ENCODE results near the gene PCDH9. TPM values are rescaled to one million over a fixed set of nuclear protein-coding genes. Genes with fewer than 3 reads are reported as not detected.
A peak's percentile ranks its signal among the peaks of the same experiment; 100 is the strongest.

The PCDH9 gene
- total and polyA plus RNA-seq, 8 donors: 0.46 to 3.8 (median 1.5) TPM

DNA sequence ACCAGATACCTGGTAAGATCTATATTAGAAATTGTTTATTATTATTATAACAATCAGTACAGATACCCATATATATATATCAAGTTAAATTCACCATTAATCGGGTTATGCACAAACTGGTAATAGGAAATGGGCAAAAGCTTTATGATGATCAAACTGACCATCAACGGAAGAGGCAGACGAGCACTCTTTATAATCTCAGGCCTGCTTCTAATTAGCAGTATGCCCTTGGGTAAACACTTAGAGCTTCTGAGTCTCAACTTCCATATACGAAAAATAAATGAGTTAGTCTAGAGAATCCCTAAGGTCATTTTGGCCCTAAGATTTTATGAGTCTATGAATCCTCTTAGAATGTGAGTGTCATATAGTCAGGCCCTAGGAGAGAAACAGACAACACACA is 710.9 kb downstream of the PCDH9 start:
- H3K27me3 ChIP-seq: no peaks in the 10 kb centered on the region
- ATAC-seq (no peak), DNase-seq (no peak), FAIRE-seq (no peak)
- no peak overlapping the region for H3K4me3 ChIP-seq
- TF ChIP-seq, protein P1, sequence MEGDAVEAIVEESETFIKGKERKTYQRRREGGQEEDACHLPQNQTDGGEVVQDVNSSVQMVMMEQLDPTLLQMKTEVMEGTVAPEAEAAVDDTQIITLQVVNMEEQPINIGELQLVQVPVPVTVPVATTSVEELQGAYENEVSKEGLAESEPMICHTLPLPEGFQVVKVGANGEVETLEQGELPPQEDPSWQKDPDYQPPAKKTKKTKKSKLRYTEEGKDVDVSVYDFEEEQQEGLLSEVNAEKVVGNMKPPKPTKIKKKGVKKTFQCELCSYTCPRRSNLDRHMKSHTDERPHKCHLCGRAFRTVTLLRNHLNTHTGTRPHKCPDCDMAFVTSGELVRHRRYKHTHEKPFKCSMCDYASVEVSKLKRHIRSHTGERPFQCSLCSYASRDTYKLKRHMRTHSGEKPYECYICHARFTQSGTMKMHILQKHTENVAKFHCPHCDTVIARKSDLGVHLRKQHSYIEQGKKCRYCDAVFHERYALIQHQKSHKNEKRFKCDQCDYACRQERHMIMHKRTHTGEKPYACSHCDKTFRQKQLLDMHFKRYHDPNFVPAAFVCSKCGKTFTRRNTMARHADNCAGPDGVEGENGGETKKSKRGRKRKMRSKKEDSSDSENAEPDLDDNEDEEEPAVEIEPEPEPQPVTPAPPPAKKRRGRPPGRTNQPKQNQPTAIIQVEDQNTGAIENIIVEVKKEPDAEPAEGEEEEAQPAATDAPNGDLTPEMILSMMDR (IDR thresholded peaks at IDR 0.05): no peak
- WGBS, 2 donors: 81 to 88% methylated on average over 4 of the region's 4 CpGs
- intact Hi-C loops (cut with DNase I): no loop called here
- H3K27ac ChIP-seq: no peak overlapping the region
- H3K9me3 ChIP-seq: no peaks in the 10 kb centered on the region
- no peaks in the 10 kb centered on the region for H3K4me1 ChIP-seq
- H3K36me3 ChIP-seq: no peaks in the 10 kb centered on the region

DNA sequence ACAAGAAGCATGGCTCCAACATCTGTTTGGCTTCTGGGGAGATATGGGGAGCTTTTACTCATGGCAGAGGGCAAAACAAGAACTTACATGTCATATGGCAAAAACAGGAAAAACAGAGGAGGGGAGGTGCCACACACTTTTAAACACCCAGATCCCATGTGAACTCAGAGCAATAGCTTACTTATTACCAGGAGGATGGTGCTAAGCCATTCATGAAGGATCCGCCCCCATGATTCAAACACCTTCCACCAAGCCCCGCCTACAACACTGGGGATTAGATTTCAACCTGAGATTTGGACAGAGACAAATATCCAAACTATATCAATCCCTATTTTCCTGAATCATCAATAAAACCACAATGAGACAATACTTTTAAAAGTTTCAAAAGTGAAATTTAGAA is 712.1 kb downstream of the PCDH9 start:
- no peak for ATAC-seq
- Histone ChIP-seq H3K4me3 (no peak overlapping the region), H3K27ac (no peak overlapping the region), H3K36me3 (no peaks in the 10 kb centered on the region), H3K9me3 (no peaks in the 10 kb centered on the region), H3K27me3 (no peaks in the 10 kb centered on the region), H3K4me1 (no peaks in the 10 kb centered on the region)
- DNase-seq: no peak
- intact Hi-C loops (cut with DNase I): no loop called here
- WGBS, 2 donors: 68 to 82% methylated on average over 2 of the region's 2 CpGs
- no peak for FAIRE-seq
- TF ChIP-seq, protein P1 (IDR thresholded peaks at IDR 0.05): no peak

DNA sequence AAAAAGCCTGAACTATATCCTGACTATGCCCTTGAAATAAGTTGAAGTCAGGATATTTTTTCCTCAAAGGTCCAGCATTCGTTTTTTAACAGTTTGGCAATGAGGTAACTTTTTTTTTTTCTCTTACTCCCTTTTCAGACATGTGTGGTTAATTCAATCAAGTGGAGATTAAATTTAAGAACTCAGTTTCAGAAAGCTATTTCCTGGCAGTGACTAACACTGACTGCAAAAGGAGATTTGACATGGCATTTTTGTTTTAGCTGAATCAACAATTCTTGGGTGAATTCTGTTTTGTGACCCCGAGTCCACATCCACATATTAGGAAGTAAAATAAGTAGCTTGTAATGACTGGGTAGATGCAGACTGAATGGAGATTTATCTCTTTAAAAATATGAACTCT is 716.4 kb downstream of the PCDH9 start:
- DNase-seq (no peak), ATAC-seq (peak in 1 of 4 donors; percentile 14), FAIRE-seq (no peak)
- no peak overlapping the region for H3K4me3 ChIP-seq
- 34 to 48% methylated on average over 2 of the region's 2 CpGs for WGBS, 2 donors
- H3K27ac ChIP-seq: no peak overlapping the region
- no peaks in the 10 kb centered on the region for H3K36me3 ChIP-seq
- H3K27me3 ChIP-seq: no peaks in the 10 kb centered on the region
- TF ChIP-seq, protein P1 (IDR thresholded peaks at IDR 0.05): no peak
- intact Hi-C loops (cut with DNase I): no loop called here
- H3K4me1 ChIP-seq: no peaks in the 10 kb centered on the region
- no peaks in the 10 kb centered on the region for H3K9me3 ChIP-seq

DNA sequence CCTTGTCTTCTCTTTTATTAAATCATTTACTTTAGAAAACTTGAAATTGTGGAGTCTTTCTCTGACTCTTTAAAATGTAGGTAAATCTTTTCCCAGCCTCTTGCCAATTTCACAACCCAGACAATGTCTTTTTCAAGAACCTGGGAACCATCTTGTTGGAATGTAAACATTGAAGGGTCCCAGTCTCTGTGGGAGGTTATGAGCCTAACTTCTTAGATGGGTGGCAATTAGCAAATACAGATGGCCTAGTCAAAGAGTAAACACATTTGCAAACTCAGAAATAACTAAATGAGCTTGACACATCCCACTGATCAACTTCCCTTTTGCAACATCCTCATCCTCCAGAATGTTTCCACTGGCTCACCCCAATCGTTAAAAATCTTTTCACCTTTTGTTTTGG is 721.0 kb downstream of the PCDH9 start:
- no peaks in the 10 kb centered on the region for H3K4me1 ChIP-seq
- H3K27ac ChIP-seq: no peak overlapping the region
- intact Hi-C loops (cut with DNase I): no loop called here
- no peak overlapping the region for H3K4me3 ChIP-seq
- no peaks in the 10 kb centered on the region for H3K36me3 ChIP-seq
- no peaks in the 10 kb centered on the region for H3K27me3 ChIP-seq
- H3K9me3 ChIP-seq: no peaks in the 10 kb centered on the region
- no peak for DNase-seq
- ATAC-seq: no peak
- TF ChIP-seq, protein P1 (IDR thresholded peaks at IDR 0.05): no peak
- WGBS, 2 donors: 43 to 48% methylated on average over 1 of the region's 1 CpG
- no peak for FAIRE-seq

DNA sequence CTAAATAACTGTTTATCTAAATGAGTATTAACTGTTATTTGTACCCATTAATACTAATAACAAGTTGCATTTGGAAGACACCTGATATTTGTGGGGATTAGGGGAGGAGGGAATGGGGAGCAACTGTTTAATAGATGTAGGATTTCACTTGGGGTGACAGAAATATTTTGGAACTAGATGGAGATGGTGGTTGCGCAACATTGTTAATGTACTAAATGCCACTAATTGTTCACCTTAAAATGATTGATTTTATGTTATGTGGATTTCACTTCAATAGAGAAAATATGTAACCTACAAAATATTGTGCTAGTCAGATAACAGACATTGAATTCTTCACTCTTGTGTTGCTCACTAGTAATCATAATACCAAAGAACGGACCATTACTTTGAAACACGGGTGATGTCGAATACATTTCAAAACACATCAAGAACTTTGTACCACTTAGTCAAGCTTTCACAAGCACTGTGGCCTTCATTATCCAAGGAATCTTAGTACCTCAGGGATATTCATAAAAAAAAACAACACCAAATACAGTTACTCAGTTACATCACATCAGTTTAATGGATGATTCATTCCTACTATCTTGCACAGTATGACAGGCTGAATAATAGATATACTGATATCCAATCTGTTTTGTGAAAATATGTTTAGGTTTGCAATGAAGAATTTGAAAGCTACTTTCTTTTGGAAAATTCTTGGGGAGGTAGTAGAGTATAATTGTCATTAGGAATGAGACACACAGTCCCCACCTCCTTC is 721.8 kb downstream of the PCDH9 start:
- Histone ChIP-seq H3K36me3 (no peaks in the 10 kb centered on the region), H3K9me3 (no peaks in the 10 kb centered on the region), H3K4me1 (no peaks in the 10 kb centered on the region), H3K27me3 (no peaks in the 10 kb centered on the region), H3K4me3 (no peak overlapping the region), H3K27ac (no peak overlapping the region)
- FAIRE-seq: no peak
- WGBS, 2 donors: 79 to 96% methylated on average over 4 of the region's 4 CpGs
- TF ChIP-seq, protein P1 (IDR thresholded peaks at IDR 0.05): no peak
- DNase-seq: no peak
- intact Hi-C loops (cut with DNase I): no loop called here
- no peak for ATAC-seq
